Erythroblast (primary cell): ENCODE measurements around the gene FAM3D.

Experiments used
- GATA1 ChIP-seq: IDR thresholded peaks from 2 replicates; pipeline ENCODE4 v1.6.1; 2011; ENCODE audit warnings: low read depth, mild to moderate bottlenecking, control low read depth, low read length, moderate library complexity
- POLR2A ChIP-seq: IDR thresholded peaks from 2 replicates; pipeline ENCODE4 v1.6.1; 2011; ENCODE audit warnings: mild to moderate bottlenecking, low read length

DNA sequence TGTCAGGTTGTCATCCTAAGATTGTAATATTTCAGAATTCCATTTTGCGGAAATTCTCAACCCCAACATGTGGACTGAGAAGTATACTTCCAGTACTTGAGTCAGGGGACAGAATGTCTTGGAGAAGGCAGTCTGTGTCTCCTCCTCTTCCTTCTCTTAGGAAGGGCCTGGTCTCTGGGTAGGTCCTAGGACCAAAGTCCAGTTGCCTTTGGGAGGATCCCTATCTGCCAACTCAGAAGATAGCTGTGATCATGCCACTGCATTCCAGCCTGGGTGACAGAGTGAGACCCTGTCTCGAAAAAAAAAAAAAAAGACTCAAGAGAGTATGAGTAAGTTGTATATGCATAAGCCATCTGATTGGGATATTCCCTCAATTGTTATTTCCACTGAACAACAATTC lies 23.9 kb upstream of the FAM3D start:
- TF ChIP-seq POLR2A (no peak), GATA1 (no peak)
